HG03095 (cell line): Measurements from ENCODE around the gene JAG2.

Experiments
- ATAC-seq: cut with Tn5 transposase; IDR thresholded peaks from one replicate; pipeline ENCODE4 v1.9.1; 2021; ENCODE audit warnings: moderate library complexity; ENCODE audit not compliant: unreplicated experiment

Gene JAG2

GRCh38 chr14:105204206-105204930, 35.8 kb upstream of the JAG2 start:
- no peak for ATAC-seq

GRCh38 chr14:105203701-105204100, 35.1 kb upstream of the JAG2 start:
- no peak for ATAC-seq

GRCh38 chr14:105203057-105203531, 34.5 kb upstream of the JAG2 start:
- no peak for ATAC-seq

- no peak for ATAC-seq
These were observed 33.4 kb upstream of the JAG2 start for GRCh38 chr14:105201925-105202513.

GRCh38 chr14:105201156-105201924, 32.8 kb upstream of the JAG2 start:
- no peak for ATAC-seq

GRCh38 chr14:105200641-105201040, 32.1 kb upstream of the JAG2 start:
- ATAC-seq, result no peak

- ATAC-seq, result no peak
These were observed 31.5 kb upstream of the JAG2 start for GRCh38 chr14:105200074-105200473.

GRCh38 chr14:105199093-105199492, 30.5 kb upstream of the JAG2 start:
- no peak for ATAC-seq

- no peak for ATAC-seq
These were observed 30.0 kb upstream of the JAG2 start for GRCh38 chr14:105198588-105198987.

GRCh38 chr14:105197211-105197641, 28.6 kb upstream of the JAG2 start:
- no peak for ATAC-seq

GRCh38 chr14:105196265-105196960, 27.8 kb upstream of the JAG2 start:
- no peak for ATAC-seq

GRCh38 chr14:105195522-105196264, 27.1 kb upstream of the JAG2 start:
- ATAC-seq, result no peak

GRCh38 chr14:105195051-105195450, 26.5 kb upstream of the JAG2 start:
- ATAC-seq, result no peak

- ATAC-seq, result no peak
These were observed 25.6 kb upstream of the JAG2 start for GRCh38 chr14:105193916-105194782.

- ATAC-seq, result no peak
These were observed 24.5 kb upstream of the JAG2 start for GRCh38 chr14:105192866-105193731.

- no peak for ATAC-seq
These were observed 19.5 kb upstream of the JAG2 start for GRCh38 chr14:105187935-105188524.

- no peak for ATAC-seq
These were observed 18.5 kb upstream of the JAG2 start for GRCh38 chr14:105187116-105187515.

- no peak for ATAC-seq
These were observed 17.4 kb upstream of the JAG2 start for GRCh38 chr14:105185973-105186372.
